GM23338 (cell line): Measurements from ENCODE around the gene PLEKHM1. TPM values are rescaled to one million over a fixed set of nuclear protein-coding genes. Genes with fewer than 3 reads are reported as not detected.

Experiments
- ATAC-seq: fragments of 200-7000 bp; cut with Tn5 transposase; 3 replicates; pipeline ENCODE4 v1.9.1; 2020
- DNase-seq: peaks from one replicate; pipeline ENCODE4 v3.0.0-alpha.2; 2015; ENCODE audit warnings: low spot score
- H2AFZ ChIP-seq: fragments of 200-600 bp; sonication (generic); 2 replicates; pipeline ENCODE4 v1.8.0; 2016; ENCODE audit warnings: antibody characterized with exemption, mild to moderate bottlenecking, moderate library complexity
- H3F3A ChIP-seq: fragments of 200-600 bp; sonication (generic); replicated peaks from 2 replicates; pipeline ENCODE4 v1.8.0; 2017; ENCODE audit warnings: antibody characterized with exemption, mixed run types, low read depth
- H3K27ac ChIP-seq: fragments of 200-600 bp; sonication (generic); 2 replicates; pipeline ENCODE4 v1.6.1; 2016; ENCODE audit warnings: low read depth
- H3K27me3 ChIP-seq: fragments of 200-600 bp; sonication (generic); 2 replicates; pipeline ENCODE4 v1.8.0; 2016; ENCODE audit warnings: mild to moderate bottlenecking, mixed run types, moderate library complexity; ENCODE audit not compliant: insufficient read depth
- H3K36me3 ChIP-seq: fragments of 200-600 bp; sonication (generic); 2 replicates; pipeline ENCODE4 v1.8.0; 2016; ENCODE audit warnings: mild to moderate bottlenecking; ENCODE audit not compliant: insufficient read depth
- H3K4me1 ChIP-seq: fragments of 200-600 bp; sonication (generic); 2 replicates; pipeline ENCODE4 v1.8.0; 2016; ENCODE audit warnings: mild to moderate bottlenecking, moderate library complexity; ENCODE audit not compliant: insufficient read depth
- H3K4me2 ChIP-seq: fragments of 200-600 bp; sonication (generic); 2 replicates; pipeline ENCODE4 v1.7.1; 2017; ENCODE audit warnings: mixed run types
- H3K4me3 ChIP-seq: fragments of 200-600 bp; sonication (generic); 2 replicates; pipeline ENCODE4 v1.6.1; 2016; ENCODE audit warnings: mixed run types
- H3K79me2 ChIP-seq: fragments of 200-600 bp; sonication (generic); replicated peaks from 2 replicates; pipeline ENCODE4 v1.8.0; 2017; ENCODE audit warnings: mild to moderate bottlenecking; ENCODE audit not compliant: insufficient read depth
- H3K9me2 ChIP-seq: fragments of 200-600 bp; sonication (generic); 2 replicates; pipeline ENCODE4 v1.8.0; 2017; ENCODE audit not compliant: insufficient read depth
- H4K20me1 ChIP-seq: fragments of 200-600 bp; sonication (generic); replicated peaks from 2 replicates; pipeline ENCODE4 v1.8.0; 2017; ENCODE audit warnings: mild to moderate bottlenecking; ENCODE audit not compliant: insufficient read depth
- H3K27ac Mint-ChIP-seq: 2 replicates; pipeline ENCODE4 v1.8.0; 2020; ENCODE audit warnings: inconsistent platforms, mild to moderate bottlenecking, moderate library complexity, mixed read lengths
- H3K27me3 Mint-ChIP-seq: 3 replicates; pipeline ENCODE4 v1.8.0; 2022; ENCODE audit warnings: low read depth, mild to moderate bottlenecking, moderate library complexity, mixed read lengths, inconsistent platforms; ENCODE audit not compliant: insufficient read depth, poor library complexity
- H3K36me3 Mint-ChIP-seq: 3 replicates; pipeline ENCODE4 v1.8.0; 2021; ENCODE audit warnings: low read depth, mild to moderate bottlenecking, inconsistent platforms, moderate library complexity, mixed read lengths
- H3K4me1 Mint-ChIP-seq: 3 replicates; pipeline ENCODE4 v1.8.0; 2020; ENCODE audit warnings: mild to moderate bottlenecking, inconsistent platforms, mixed read lengths
- H3K4me3 Mint-ChIP-seq: 3 replicates; pipeline ENCODE4 v1.8.0; 2021; ENCODE audit warnings: moderate library complexity, mild to moderate bottlenecking, inconsistent platforms, mixed read lengths
- H3K9me3 Mint-ChIP-seq: 3 replicates; pipeline ENCODE4 v1.8.0; 2020; ENCODE audit warnings: moderate library complexity, mild to moderate bottlenecking, inconsistent platforms, mixed read lengths
- ETS1 ChIP-seq: IDR thresholded peaks from 2 replicates; pipeline ENCODE4 v1.6.1; 2016; ENCODE audit warnings: antibody characterized with exemption
- EZH2 ChIP-seq: fragments of 200-600 bp; sonication (generic); IDR thresholded peaks from one replicate; pipeline ENCODE4 v1.8.0; 2017; ENCODE audit warnings: antibody characterized with exemption, mild to moderate bottlenecking, low read depth; ENCODE audit not compliant: unreplicated experiment
- EZH2phosphoT487 ChIP-seq: fragments of 200-600 bp; sonication (generic); IDR thresholded peaks from one replicate; pipeline ENCODE4 v1.8.1; 2018; ENCODE audit warnings: antibody characterized with exemption; ENCODE audit not compliant: unreplicated experiment
- NANOG ChIP-seq: IDR thresholded peaks from 2 replicates; pipeline ENCODE4 v1.6.1; 2016; ENCODE audit warnings: antibody characterized with exemption, borderline replicate concordance
- REST ChIP-seq: IDR thresholded peaks from one replicate; pipeline ENCODE4 v1.6.1; 2018; ENCODE audit warnings: antibody characterized with exemption; ENCODE audit not compliant: unreplicated experiment
- STAT1 ChIP-seq: IDR thresholded peaks from one replicate; pipeline ENCODE4 v1.6.1; 2016; ENCODE audit warnings: antibody characterized with exemption; ENCODE audit not compliant: unreplicated experiment
- ZNF114 ChIP-seq: fragments of 250-450 bp; sonication (Bioruptor Pico); IDR thresholded peaks from 2 replicates; pipeline ENCODE4 v1.5.0; 2020; ENCODE audit warnings: mild to moderate bottlenecking, moderate library complexity
- polyA plus RNA-seq: library from polyadenylated mRNA; unstranded; fragments of >200 nt; fragmentation: Nextera tagmentation; extraction: Ambion mirVana; gene quantifications from 2 replicates; pipeline ENCODE4 v1.2.1, GENCODE V29; 2016
- total RNA-seq: library from RNA; depleted of rRNA; stranded (reverse); fragments of >200 nt; shearing (Covaris generic); gene quantifications from 2 replicates; pipeline ENCODE4 v1.2.3, GENCODE V29; 2014

Gene PLEKHM1
- total and polyA plus RNA-seq, 2 experiments from 2014 or later: 4.4 to 17.9 TPM

- peaks cover 17% of the 10 kb centered on the region for H3K27me3 Mint-ChIP-seq
- H3K27ac Mint-ChIP-seq: no peak overlapping the region
- no peak overlapping the region for H3K27ac ChIP-seq
- TF ChIP-seq ETS1: no peak
- TF ChIP-seq ZNF114: no peak
- no peak for TF ChIP-seq STAT1
- H3K4me1 ChIP-seq: peaks cover 6% of the 10 kb centered on the region; the same call in 1 of the 2 replicates
- H3K4me1 Mint-ChIP-seq: peaks cover 7% of the 10 kb centered on the region
- H4K20me1 ChIP-seq: no peaks in the 10 kb centered on the region
- DNase-seq (no peak), ATAC-seq (no peak)
- no peaks in the 10 kb centered on the region for H3K36me3 ChIP-seq
- H3K36me3 Mint-ChIP-seq: peaks cover 2% of the 10 kb centered on the region; the same call in 2 of the 3 replicates
- no peak overlapping the region for H3K4me3 Mint-ChIP-seq
- no peaks in the 10 kb centered on the region for H3K9me2 ChIP-seq
- no peaks in the 10 kb centered on the region for H3K27me3 ChIP-seq
- H3K4me2 ChIP-seq: no peak overlapping the region
- no peak overlapping the region for H3K4me3 ChIP-seq
- no peaks in the 10 kb centered on the region for H3K79me2 ChIP-seq
- no peaks in the 10 kb centered on the region for H3K9me3 Mint-ChIP-seq
- H2AFZ ChIP-seq: no peak overlapping the region
- H3F3A ChIP-seq: no peaks in the 10 kb centered on the region
Measured at GRCh38 chr17:45391918-45392317, 98.6 kb downstream of the PLEKHM1 start.

- no peaks in the 10 kb centered on the region for H3K79me2 ChIP-seq
- no peaks in the 10 kb centered on the region for H4K20me1 ChIP-seq
- TF ChIP-seq STAT1: no peak
- no peak for TF ChIP-seq ZNF114
- TF ChIP-seq EZH2phosphoT487: no peak
- TF ChIP-seq ETS1: no peak
- TF ChIP-seq NANOG: no peak
- no peak for TF ChIP-seq EZH2
- TF ChIP-seq REST: no peak
- no peaks in the 10 kb centered on the region for H3K9me3 Mint-ChIP-seq
- H3K36me3 Mint-ChIP-seq: no peaks in the 10 kb centered on the region
- no peaks in the 10 kb centered on the region for H3F3A ChIP-seq
- H3K27me3 ChIP-seq: no peaks in the 10 kb centered on the region
- ATAC-seq (no peak), DNase-seq (no peak)
- no peak overlapping the region for H3K4me3 Mint-ChIP-seq
- no peak overlapping the region for H3K27ac ChIP-seq
- no peak overlapping the region for H2AFZ ChIP-seq
- H3K27ac Mint-ChIP-seq: no peak overlapping the region
- H3K27me3 Mint-ChIP-seq: peaks cover 17% of the 10 kb centered on the region
- peaks cover 7% of the 10 kb centered on the region for H3K4me1 Mint-ChIP-seq
- H3K36me3 ChIP-seq: no peaks in the 10 kb centered on the region
- no peak overlapping the region for H3K4me3 ChIP-seq
- peaks cover 6% of the 10 kb centered on the region; the same call in 1 of the 2 replicates for H3K4me1 ChIP-seq
- no peaks in the 10 kb centered on the region for H3K9me2 ChIP-seq
- no peak overlapping the region for H3K4me2 ChIP-seq
Measured at GRCh38 chr17:45391291-45391690, 99.2 kb downstream of the PLEKHM1 start.
